Kidney (tissue), 14 donors: ENCODE measurements around the gene CELF5. TPM values are rescaled to one million over a fixed set of nuclear protein-coding genes. Genes with fewer than 3 reads are reported as not detected.

Source experiments
- DNase-seq, 5 donors: peaks; one replicate each; pipeline ENCODE4 v3.0.0-alpha.2; 2013 to 2020
- FAIRE-seq: peaks from 2 replicates; lab custom pipeline; 2012; peaks lifted over from hg19 to GRCh38; lab: Jason Lieb, UNC
- H3K27ac ChIP-seq, 2 donors: one replicate each; pipeline ENCODE4 v1.7.0; 2013; ENCODE audit warnings: low read depth in 2 of 2, low read length in 2 of 2, inconsistent platforms in 1 of 2
- H3K27me3 ChIP-seq: one replicate; pipeline ENCODE4 v1.7.1; 2013; ENCODE audit warnings: low read length, inconsistent platforms; ENCODE audit not compliant: control insufficient read depth, insufficient read depth
- H3K36me3 ChIP-seq, 3 donors: one replicate each; pipeline versions ENCODE4 v1.7.0 to v1.7.1; 2013; ENCODE audit warnings: low read length in 3 of 3, control low read depth in 1 of 3, inconsistent platforms in 1 of 3; ENCODE audit not compliant: insufficient read depth in 3 of 3, control insufficient read depth in 2 of 3
- H3K4me1 ChIP-seq, 3 donors: one replicate each; pipeline versions ENCODE4 v1.7.0 to v1.7.1; 2013; ENCODE audit warnings: low read length in 3 of 3, inconsistent platforms in 1 of 3, low read depth in 1 of 3; ENCODE audit not compliant: control insufficient read depth in 2 of 3, insufficient read depth in 2 of 3
- H3K4me3 ChIP-seq, 3 donors: one replicate each; pipeline versions ENCODE4 v1.7.0 to v1.8.1; 2013; ENCODE audit warnings: low read length in 3 of 3, control low read depth in 1 of 3, inconsistent platforms in 1 of 3
- H3K9ac ChIP-seq, 3 donors: one replicate each; pipeline versions ENCODE4 v1.7.0 to v1.7.1; 2013; ENCODE audit warnings: low read length in 3 of 3, control low read depth in 1 of 3, inconsistent platforms in 1 of 3
- H3K9me3 ChIP-seq, 3 donors: one replicate each; pipeline versions ENCODE4 v1.7.0 to v1.7.1; 2013; ENCODE audit warnings: low read length in 3 of 3, control low read depth in 1 of 3, inconsistent platforms in 1 of 3; ENCODE audit not compliant: control insufficient read depth in 2 of 3, insufficient read depth in 1 of 3
- CTCF ChIP-seq: IDR thresholded peaks from 3 replicates; pipeline ENCODE4 v1.5.1; 2012; ENCODE audit warnings: mild to moderate bottlenecking, moderate library complexity, borderline replicate concordance; ENCODE audit not compliant: insufficient read depth; ENCODE audit errors: extremely low read depth
- intact Hi-C: fragments of 100-400 bp; cut with DNase I; formaldehyde crosslinking; loops from one replicate; pipeline ENCODE4 v1.11.1; 2022
- polyA plus RNA-seq: library from polyadenylated mRNA; stranded (reverse); fragments of 350-450 nt; fragmentation: Illumina TruSeq; extraction: RNeasy Lipid Tissue Mini Kit (QIAGEN cat#74804); gene quantifications from one replicate; pipeline ENCODE4 v1.2.3, GENCODE V29; 2014; ENCODE audit warnings: low read depth, low replicate concordance; ENCODE audit not compliant: insufficient read depth
- total RNA-seq: library from RNA; stranded (reverse); fragmentation: NEBNext Ultra II Directional; extraction: Animal tissue kit (Norgen Biotek cat#: 25700); gene quantifications from one replicate; pipeline ENCODE4 v1.2.1, GENCODE V29; 2021
- donor health status: control.
- donor health status: control.
- donor health status: control.
- donor health status: control.
- donor health status: control.
- donor health status: DM: yes; HTN: yes; CAD: no.
- donor health status: Normal renal cell carcinoma (clear cell type).

Gene CELF5
- total and polyA plus RNA-seq, 2 donors from 2014 or later: 0.15 to 0.38 TPM

- Histone ChIP-seq H3K9ac (no peak overlapping the region), H3K9me3 (peaks cover 0 to 9% (median 3%) of the 10 kb centered on the region in 3 donors), H3K4me1 (no peaks in the 10 kb centered on the region), H3K27me3 (no peaks in the 10 kb centered on the region), H3K27ac (no peak overlapping the region), H3K36me3 (no peaks in the 10 kb centered on the region), H3K4me3 (no peak overlapping the region)
- no peak for TF ChIP-seq CTCF
- no peak for DNase-seq
- intact Hi-C loops: loop anchor here (5.0 kb wide), 1 partner anchor 52 kb away; no protein-coding TSS in a partner anchor
- FAIRE-seq: no peak
These were observed 24.9 kb downstream of the CELF5 start for GRCh38 chr19:3249408-3249807.

DNA sequence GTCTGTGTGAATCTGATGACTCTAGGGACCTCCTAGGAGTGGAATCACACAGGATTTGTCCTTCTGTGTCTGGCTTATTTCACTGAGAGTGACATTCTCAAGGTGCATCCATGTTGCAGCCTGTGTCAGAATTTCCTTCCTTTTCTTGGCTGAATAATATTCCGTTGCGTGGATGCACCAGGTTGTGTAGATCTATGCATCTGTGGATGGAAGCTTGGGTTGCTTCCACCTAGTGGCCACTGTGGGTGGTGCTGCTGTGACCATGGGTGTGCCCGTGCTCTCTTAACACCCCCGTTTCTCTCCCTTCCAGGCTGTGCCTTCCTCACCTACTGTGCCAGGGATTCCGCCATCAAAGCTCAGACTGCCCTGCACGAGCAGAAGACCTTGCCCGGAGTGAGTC lies 26.2 kb downstream of the CELF5 start:
- Histone ChIP-seq H3K27me3 (no peaks in the 10 kb centered on the region), H3K27ac (no peak overlapping the region), H3K9me3 (peaks cover 0 to 9% (median 0%) of the 10 kb centered on the region in 3 donors), H3K4me3 (no peak overlapping the region), H3K4me1 (no peaks in the 10 kb centered on the region), H3K9ac (no peak overlapping the region), H3K36me3 (no peaks in the 10 kb centered on the region)
- no peak for DNase-seq
- peak; percentile 45 for TF ChIP-seq CTCF
- no peak for FAIRE-seq
- intact Hi-C loops: no loop called here

GRCh38 chr19:3251229-3251628 lies 26.8 kb downstream of the CELF5 start:
- no peak for FAIRE-seq
- Histone ChIP-seq H3K9me3 (peaks cover 0 to 9% (median 0%) of the 10 kb centered on the region in 3 donors), H3K4me1 (no peaks in the 10 kb centered on the region), H3K4me3 (no peak overlapping the region), H3K36me3 (no peaks in the 10 kb centered on the region), H3K27me3 (no peaks in the 10 kb centered on the region), H3K27ac (no peak overlapping the region), H3K9ac (no peak overlapping the region)
- intact Hi-C loops: no loop called here
- no peak for TF ChIP-seq CTCF
- no peak for DNase-seq

DNA sequence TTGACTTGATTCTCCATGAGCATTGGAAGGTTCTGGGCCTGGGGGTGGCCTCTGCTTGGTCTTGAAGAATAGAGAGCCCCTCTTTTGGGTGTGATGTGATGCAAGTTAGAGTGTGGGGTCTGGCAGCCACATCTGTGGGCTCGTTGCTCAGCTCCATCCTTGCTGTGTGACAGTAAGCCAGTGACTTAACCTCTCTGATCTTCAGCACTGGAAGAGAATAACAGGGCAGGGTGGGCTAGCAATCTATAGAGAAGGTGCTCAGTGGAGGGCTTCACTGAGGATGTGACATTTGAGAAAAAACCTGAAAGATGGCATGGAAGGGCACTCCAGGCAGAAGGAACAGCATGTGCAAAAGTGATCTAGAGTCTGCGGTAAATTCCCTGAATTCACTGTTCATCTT lies 28.2 kb downstream of the CELF5 start:
- peaks cover 0 to 9% (median 0%) of the 10 kb centered on the region in 3 donors for H3K9me3 ChIP-seq
- H3K27ac ChIP-seq: no peak overlapping the region
- no peak for TF ChIP-seq CTCF
- no peak overlapping the region for H3K9ac ChIP-seq
- H3K4me3 ChIP-seq: no peak overlapping the region
- DNase-seq: no peak
- no peaks in the 10 kb centered on the region for H3K36me3 ChIP-seq
- H3K4me1 ChIP-seq: no peaks in the 10 kb centered on the region
- H3K27me3 ChIP-seq: no peaks in the 10 kb centered on the region
- no peak for FAIRE-seq
- intact Hi-C loops: no loop called here
